CD4-positive, alpha-beta T cell treated with Interleukin-17A for 4 hours (primary cell): Measurements from ENCODE around the gene PHC1.
"Not testable (repeated sequence)": the region's sequence is repeated elsewhere in the genome, so short reads cannot be mapped to it uniquely, and the experiment has no call there.

Experiments
- DNase-seq: peaks from one replicate; pipeline ENCODE4 v3.0.0-alpha.2; 2020; ENCODE audit warnings: mixed read lengths

Gene PHC1

GRCh38 chr12:8914033-8914715 lies at the start of gene PHC1:
TSS of gene PHC1 (plus strand) at chr12:8914509. CDS start at chr12:8917678, 3,169 bp downstream.
- DNase-seq, result peak; percentile 89

DNA sequence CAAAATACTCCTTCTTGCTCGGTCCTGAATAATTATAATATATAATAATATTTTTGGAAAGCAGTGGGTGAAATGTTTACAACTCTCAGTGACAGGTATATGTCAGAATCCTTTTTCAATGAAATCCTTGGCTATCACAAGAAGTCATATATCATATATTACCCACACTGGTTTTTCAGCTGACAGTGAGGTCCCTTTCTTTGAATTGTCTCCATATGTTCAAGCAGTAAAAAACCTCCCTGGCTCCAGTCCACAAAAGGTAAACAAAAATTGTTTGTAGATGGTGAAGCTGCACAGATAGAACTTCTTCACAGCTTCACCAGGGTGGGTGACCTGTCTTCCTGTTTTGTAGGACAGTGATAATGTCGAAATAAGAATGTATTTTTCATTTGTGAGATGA lies 47.9 kb upstream of the PHC1 start:
- DNase-seq, result no peak

DNA sequence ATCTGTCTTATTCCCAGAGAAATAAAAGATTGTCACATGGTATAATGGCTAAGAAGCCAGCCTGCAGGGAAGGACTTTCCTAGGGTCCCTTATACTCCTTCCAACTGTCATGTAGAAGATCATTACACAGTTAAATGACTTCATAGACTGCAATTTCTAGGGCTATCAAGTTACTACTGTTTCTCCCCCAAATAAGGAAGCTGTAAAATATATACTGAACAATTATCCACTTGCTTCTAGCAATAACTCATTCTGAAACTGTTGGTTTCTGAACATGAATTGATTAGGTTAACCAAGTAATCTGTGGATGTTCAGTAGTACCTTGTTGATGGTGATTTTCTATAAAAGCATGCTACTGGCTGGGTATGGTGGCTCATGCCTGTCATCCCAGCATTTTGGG lies 47.3 kb upstream of the PHC1 start:
- DNase-seq, result no peak

GRCh38 chr12:8867786-8868185 lies 46.5 kb upstream of the PHC1 start:
- DNase-seq, result no peak

DNA sequence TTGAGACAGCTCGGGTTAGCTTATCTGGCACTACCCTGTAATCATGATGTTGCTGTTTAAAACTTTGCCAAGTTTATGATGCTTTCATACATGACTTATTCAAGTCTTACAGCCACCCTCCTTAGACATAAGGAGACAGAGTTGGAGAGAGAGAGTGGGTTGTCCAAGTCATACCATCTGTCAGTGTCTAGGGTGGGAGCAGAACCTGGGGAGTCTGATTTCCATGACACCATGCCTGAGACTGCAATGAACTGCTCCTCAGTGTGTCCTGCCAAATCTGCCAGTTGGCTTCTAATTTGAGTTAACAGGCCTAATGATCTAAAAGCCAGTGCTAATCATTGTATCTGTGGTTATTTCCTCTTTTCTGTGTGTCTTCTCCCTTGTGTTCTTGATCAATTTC lies 43.7 kb upstream of the PHC1 start:
- no peak for DNase-seq

GRCh38 chr12:8871068-8871467 lies 43.2 kb upstream of the PHC1 start:
- DNase-seq, result no peak

- no peak for DNase-seq
Observed at GRCh38 chr12:8876887-8877286, 37.4 kb upstream of the PHC1 start.

DNA sequence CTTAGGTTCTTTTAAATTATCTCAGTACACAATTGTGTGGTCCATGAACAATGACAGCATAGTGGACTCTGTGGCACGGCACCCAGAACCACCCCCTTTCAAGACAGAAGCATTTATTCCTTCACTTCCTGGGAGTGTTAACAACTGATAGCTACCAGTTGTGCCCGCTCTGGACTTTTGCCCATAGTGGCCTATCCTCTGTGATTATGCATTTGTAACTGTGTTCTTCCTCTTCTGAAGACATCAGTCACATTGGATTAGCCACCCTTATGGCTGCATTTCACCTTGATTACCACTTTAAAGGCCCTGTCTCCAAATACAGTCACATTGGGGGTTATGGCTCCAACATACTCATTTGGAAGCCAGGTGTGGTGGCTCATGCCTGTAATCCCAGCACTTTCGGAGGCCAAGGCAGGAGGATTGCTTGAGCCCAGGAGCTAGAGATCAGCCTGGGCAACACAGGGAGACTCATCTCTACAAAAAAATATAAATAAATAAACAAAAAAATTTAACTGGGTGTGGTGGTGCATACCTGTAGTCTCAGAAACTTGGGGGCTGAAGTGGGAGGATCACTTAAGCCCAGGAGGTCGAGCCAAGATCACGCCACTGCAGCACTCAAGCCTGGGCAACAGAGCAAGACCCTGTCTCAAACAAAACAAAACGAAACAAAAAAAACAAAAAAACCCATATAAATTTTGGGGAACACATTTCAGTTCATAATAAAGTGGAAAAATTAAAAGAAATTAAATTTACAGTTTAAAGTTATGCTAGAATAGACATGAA lies 27.6 kb upstream of the PHC1 start:
- no peak for DNase-seq

GRCh38 chr12:8887285-8887715 lies 27.0 kb upstream of the PHC1 start:
- DNase-seq, result no peak

- DNase-seq, result peak; percentile 78
Observed at GRCh38 chr12:8890313-8891085, 23.8 kb upstream of the PHC1 start.

DNA sequence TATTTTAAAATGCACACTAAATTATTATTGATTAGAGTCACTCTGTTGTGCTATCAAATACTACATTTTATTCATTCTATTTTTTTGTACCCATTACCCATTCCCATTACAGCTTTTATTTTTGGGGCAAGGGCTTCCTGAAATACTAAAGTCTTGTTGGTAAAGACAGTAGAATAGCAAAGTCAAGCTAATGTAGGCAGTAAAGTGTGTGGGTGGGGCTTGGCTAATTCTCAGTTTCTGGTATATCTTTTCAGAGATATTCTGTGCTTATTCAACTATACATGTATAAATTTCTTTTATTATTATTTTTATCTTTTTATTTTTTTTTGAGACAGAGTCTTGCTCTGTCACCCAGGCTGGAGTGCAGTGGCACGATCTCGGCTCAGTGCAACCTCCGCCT lies 22.3 kb upstream of the PHC1 start:
- no peak for DNase-seq

DNA sequence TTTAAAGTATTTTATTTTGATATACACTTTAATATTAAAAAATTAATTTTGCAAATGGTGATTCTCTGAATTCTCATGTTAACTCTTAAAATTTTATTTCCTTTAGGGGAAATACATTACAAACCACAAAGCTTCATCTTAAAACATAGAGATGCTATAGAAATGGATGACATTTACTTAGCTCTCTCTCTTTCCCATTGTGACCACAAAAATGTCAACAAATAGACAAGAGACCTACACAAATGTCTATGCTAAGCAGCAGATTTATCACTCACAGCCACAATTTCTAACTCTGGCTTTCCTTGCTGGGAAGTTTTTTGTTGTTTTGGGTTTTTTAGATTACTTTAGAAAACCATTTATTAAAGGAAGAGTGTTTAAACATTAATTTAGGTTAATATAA lies 19.9 kb upstream of the PHC1 start:
- no peak for DNase-seq

DNA sequence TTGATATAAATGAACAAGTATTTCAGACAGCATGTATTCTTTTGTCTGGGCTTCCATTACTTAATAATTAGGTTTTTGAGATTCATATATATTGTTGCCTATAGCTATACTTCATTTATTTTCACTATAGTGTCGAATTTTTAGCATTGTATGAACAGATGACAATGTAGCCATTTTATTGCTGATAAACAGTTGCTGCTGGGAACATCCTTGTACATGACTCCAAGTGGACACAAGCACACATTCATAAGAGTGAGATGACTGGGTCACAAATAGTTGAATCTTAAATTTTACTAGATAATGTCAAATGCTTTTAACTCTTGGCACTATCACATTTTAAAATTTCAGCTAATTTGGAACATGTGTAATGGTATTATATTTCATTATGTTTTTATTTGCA lies 19.3 kb upstream of the PHC1 start:
- no peak for DNase-seq

DNA sequence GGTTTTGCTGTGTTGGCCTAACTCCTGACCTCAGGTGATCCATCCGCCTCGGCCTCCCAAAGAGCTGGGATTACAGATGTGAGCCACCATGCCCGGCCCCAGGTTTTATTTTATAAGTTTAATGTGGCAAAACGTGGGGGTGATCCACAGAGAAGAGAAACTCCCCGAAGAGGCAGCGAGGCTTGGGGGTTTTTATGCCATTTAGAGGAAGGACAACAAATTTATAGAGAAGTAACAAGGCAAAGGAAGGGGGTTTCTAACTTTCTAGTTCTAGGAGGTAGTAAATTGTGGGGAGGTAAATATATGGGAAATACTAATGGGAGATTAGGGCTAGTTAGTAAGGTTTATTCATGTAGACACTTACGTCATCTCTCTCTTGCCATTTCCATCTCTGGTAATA lies 17.2 kb upstream of the PHC1 start:
- DNase-seq, result no peak

DNA sequence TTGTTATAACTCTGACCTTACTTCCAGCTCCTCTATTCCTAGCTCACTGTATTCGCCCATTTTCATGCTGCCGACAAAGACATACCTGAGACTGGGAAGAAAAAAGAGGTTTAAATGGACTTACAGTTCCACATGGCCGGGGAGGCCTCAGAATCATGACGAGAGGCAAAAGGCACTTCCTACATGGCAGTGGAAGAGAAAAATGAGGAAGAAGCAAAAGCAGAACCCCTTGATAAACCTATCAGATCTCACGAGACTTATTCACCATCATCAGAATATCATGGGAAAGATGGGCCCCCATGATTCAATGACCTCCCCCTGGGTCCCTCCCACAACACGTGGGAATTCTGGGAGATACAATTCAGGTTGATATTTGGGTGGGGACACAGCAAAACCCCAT lies 14.5 kb upstream of the PHC1 start:
- no peak for DNase-seq

DNA sequence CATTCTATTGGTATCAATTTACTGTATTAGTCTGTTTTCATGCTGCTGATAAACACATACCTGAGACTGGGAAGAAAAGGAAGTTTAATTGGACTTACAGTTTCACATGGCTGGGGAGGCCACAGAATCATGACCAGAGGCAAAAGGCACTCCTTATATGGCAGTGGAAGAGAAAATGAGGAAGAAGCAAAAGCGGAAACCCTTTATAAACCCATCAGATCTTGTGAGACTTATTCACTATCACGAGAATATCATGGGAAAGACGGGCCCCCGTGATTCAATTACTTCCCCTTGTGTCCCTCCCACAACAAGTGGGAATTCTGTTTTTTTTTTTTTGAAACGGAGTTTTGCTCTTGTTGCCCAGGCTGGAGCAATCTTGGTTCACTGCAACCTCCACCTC lies 11.6 kb upstream of the PHC1 start:
- not testable (repeated sequence) for DNase-seq

GRCh38 chr12:8903646-8904045 lies 10.7 kb upstream of the PHC1 start:
- DNase-seq, result no peak

GRCh38 chr12:8904665-8905064 lies 9.6 kb upstream of the PHC1 start:
- no peak for DNase-seq

GRCh38 chr12:8905546-8905945 lies 8.8 kb upstream of the PHC1 start:
- no peak for DNase-seq

- DNase-seq, result no peak
Observed at GRCh38 chr12:8906266-8907180, 7.8 kb upstream of the PHC1 start.

GRCh38 chr12:8907513-8907912 lies 6.8 kb upstream of the PHC1 start:
- DNase-seq, result no peak

DNA sequence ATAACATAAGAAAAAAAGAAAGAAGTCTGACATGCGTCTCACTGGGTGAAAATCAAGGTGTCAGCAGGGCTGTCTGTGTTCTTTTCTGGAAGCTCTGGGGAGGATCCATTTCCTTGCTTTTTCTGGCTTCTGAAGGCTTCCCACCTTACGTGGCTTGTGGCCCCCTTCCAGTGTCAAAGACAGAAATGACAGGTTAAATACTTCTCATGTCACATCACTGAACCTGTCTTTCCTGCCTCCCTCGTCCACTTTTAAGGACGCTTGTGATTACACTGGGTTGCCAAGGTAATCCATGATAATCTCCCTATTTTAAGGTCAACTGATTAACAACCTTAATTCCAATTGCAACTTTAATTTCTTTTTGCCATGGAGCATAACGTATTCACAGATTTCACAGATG lies 4.6 kb upstream of the PHC1 start:
- no peak for DNase-seq
